Forelimb muscle (tissue), 1 donor: ENCODE data around the gene TPSG1. TPM values are rescaled to one million over a fixed set of nuclear protein-coding genes. Genes with fewer than 3 reads are reported as not detected.
"Not testable (repeated sequence)": the region's sequence is repeated elsewhere in the genome, so short reads cannot be mapped to it uniquely, and the experiment has no call there.

Experiments
- DNase-seq: peaks from one replicate; pipeline ENCODE4 v3.0.0-alpha.2; 2013; ENCODE audit warnings: low read depth
- polyA plus RNA-seq: library from polyadenylated mRNA; unstranded; fragments of 120-200 nt; gene quantifications from one replicate; pipeline ENCODE4 v1.2.1, GENCODE V29; 2013; ENCODE audit not compliant: insufficient read length

Gene TPSG1
- polyA plus RNA-seq = 1.4 TPM

DNA sequence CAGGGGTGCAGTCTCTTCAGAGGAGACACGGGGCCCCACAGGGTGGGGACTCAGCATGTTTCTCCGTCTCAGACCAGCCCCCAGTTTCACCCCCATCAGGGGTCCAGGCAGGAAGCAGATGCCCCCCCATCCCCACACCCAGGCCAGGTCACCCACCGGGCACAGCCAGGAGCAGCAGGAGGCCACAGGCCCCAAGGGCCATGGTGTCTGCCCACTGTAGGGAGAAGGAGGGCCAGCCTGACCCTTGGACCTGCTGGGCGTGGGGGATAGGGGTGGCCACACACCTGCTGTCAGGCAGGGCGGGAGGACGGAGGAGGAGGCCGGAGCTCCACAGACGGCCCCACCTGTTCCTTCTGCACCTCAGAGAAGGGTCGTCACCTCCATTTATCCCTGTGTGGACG, at the start of gene TPSG1:
TSS of gene TPSG1 (minus strand) at position 218 of the 401 bp plus-strand sequence. CDS start at position 202, 16 bp downstream.
- no peak for DNase-seq

DNA sequence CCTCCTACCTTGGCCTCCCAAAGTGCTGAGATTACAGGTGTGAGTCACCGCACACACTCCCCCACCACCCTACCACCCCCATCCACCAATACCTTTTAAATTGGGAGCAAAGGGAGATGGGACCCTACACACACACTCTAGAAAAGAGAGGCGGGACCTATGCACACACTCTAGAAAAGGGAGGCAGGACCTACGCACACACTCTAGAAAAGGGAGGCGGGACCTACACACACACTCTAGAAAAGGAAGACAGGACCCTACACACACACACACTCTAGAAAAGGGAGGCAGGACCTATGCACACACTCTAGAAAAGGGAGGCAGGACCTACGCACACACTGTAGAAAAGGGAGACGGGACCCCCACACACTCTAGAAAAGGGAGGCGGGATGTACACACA, 49.7 kb upstream of the TPSG1 start:
- DNase-seq = no peak

DNA sequence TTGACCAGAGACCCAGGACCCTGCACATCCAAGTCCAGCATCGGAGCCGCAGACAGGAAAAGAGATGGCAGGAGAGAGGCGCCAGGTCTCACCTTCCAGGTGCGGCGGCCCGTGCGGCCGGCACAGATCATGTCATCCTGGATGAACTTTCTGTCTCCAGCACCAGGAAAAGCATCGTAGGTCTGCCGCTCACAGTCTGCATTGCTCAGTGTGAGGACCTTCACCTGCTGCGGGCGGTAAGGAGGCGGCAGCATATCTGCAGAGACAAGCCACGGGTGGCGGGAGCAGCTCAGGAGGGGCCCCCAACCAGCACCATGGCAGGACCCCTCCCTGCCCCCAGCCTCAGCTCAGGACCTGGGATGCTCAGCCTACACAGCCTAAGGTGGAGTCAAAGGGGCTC, 48.7 kb upstream of the TPSG1 start:
- no peak for DNase-seq

DNA sequence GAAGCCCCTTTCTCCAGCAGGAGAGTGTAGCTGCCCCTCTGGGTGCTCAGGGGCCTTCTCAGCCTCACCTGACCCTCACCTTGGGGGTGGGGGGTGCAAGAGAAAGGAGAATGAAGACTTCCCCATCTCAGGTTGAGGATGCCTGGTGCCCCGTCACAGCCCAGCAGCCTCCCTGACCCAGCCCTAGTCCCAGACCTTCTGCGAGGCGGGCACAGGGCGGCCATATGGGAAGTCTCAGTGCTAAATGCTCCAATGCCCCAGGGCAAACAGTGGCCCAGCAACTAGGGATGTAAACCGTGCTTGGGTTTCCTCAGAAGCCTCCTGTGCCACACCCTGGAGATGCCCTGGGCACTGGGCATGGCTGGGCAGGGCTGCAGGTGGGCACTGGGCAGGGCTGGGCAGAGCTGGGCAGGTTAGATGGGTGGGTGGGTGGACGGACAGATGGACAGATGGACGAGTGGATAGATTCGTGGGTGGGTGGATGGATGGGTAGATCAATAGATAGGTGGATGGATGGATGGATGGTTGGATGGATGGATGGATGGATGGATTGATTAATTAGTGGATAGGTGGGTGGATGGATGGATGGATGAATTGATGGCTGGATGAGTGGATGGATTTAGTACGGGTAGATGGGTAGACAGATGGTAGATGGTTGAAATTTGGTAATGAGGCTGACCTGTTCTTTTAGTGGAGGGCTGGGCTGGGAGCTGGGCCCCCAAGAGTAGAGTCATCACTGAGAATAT, 47.6 kb upstream of the TPSG1 start:
- DNase-seq = no peak

DNA sequence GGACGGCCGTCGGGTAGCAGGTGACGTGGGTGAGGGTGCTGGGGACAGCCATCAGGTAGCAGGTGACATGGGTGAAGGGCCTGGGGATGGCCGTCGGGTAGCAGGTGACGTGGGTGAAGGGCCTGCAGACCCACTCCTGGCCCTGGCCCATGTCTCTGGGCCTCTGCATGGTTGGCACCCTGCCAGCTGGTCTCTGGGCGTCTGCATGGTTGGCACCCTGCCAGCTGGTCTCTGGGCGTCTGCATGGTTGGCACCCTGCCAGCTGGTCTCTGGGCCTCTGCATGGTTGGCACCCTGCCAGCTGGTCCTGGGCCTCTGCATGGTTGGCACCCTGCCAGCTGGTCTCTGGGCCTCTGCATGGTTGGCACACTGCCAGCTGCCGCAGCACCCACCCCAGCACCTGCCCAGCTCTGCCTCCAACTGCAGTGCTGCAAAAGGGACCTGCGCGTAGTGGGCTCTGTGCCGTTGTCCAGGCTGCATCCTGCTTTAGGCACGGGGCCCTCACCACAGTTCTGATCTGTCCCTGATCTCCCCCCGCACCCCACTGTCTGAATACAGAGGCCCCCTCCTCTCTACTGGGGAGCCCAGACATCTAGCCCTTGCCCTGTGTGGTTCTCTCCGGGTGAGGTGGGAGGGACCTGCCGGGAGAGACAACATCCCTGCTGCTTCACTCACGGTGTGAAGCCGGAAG, 46.8 kb upstream of the TPSG1 start:
- not testable (repeated sequence) for DNase-seq

DNA sequence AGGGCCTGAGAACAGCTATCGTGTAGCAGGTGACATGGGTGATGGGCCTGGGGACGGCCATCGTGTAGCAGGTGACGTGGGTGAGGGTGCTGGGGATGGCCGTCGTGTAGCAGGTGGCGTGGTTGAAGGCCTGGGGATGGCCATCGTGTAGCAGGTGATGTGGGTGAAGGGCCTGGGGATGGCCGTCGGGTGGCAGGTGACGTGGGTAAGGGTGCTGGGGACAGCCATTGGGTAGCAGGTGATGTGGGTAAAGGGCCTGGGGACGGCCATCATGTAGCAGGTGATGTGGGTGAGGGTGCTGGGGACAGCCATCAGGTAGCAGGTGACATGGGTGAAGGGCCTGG, 46.3 kb upstream of the TPSG1 start:
- DNase-seq = no peak

DNA sequence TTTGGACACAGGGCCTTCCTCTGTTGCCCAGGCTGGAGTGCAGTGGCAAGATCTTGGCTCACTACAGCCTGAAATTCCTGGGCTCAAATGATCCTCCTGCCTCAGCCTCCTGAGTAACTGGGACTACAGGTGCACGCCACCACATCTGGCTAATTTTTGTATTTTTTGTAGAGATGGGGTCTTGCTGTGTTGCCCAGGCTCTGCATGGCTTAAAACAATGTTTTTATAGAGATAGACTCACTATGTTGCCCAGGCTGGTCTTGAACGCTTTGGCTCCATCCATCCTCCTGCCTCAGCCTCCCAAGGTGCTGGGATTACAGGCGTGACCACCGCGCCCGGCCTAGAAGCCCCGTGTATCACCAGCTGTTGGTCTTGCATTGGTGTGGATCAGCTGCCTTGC, 44.4 kb upstream of the TPSG1 start:
- DNase-seq = not testable (repeated sequence)

DNA sequence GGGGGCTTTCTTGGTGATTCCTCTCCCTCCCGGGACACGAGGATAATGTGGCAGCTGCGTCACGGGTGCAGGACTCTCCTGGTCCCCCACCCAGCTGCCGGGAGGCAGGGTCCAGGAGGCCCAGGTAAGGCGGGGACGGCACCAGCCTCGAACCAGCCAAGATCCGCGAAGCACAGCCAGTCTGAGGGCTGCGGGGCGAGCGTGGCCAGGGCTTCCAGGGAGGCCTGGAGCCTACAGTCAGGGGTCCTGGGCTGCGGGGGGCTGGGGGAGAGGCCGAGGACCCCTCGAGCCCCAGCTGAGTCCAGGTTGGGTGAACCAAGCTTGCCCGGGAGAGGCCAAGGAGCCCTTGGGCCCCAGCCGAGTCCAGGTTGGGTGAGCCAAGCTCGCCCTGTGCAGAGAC, 40.8 kb upstream of the TPSG1 start:
- DNase-seq = no peak

DNA sequence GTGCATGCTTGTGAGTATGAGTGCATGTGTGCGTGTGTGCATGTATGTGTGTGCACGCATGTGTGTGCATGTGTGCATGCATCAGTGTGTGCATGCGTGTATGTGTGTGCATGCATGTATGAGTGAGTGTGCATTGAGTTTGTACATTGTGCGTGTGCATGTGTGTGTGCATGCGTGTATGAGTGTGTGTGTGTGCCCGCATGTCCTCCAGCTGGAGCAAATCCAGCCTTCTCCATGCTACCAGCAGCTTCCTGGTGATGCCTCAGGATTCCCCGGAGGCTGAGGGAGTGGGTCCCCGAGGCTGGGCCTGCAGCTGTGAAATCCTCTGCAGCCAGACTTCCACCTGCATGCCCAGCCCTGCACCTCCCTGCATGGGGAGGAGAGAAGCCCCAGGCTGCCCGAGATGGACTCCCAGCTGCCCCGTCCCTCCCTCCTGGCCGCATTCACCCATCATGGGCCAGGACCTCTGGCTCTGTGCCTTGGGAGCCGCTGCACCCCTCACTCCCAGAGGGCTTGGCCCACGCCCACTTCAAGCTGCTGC, 40.1 kb upstream of the TPSG1 start:
- DNase-seq = no peak

DNA sequence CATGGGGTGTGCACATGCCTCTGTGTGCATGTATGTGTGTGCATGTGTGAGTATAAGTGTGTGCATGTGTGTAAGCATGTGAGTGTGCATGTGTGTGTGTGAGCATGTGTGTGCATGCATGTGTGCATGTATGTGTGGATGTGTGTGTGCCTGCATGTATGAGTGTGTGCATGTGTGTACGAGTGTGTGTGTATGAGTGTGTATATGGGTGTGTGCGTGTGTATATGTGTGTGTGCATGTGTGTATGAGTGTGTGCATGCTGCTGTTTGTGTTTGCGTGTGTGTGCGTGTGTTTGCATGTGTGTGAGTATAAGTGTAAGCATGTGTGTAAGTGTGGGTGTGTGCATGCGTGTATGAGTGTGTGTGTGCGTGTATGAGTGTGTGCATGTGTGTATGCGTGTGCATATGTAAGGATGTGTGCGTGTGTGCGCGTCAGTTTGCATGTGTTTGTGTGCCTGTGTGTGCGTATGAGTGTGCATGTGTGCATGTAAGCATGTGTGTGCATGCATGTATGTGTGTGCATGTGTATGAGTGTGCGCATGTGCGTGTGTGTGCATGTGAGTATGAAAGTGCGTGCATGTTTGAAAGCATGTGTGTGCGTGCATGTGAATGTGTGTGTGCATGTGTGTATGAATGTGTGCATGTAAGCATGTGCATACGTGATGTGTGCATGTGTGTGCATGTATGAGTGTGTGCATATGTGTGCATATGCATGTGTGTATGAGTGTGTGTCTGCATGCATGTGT, 39.4 kb upstream of the TPSG1 start:
- DNase-seq = no peak

DNA sequence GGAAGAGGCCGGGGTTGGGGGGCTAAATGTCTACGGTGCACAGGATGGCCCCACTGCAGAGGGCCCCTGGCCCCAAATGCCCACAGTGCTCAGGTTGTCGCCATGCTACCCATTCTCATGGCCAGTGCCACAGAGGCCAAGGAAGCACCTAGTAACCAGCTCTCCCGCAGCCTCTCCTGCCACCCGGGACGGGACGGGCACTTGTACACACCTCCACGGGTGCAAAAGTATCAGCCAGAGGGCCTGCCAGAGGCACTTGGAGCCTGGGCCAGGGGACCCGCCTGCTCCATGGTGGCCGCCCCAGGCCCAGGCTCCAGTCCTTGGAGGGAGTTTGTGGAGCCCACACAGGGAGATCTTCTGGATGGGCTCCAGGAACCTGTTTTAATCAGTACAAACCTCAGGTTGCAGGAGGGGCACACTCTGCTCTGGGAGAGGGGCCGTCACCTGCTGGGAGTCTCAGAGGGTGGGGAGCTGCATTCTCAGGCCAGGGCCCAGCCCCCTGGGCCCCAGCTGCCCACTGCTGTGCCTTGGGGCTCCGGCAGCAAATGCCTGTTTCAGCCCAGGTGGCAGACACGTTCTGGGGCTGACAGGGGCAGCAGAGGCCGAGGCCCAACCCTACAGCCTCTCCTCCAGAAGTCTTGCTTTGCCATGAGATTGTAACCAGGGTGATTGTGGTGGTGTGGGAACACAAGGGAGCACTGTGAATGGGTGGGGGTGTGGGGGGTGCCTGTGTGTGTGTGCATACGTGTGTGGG, 38.7 kb upstream of the TPSG1 start:
- no peak for DNase-seq

DNA sequence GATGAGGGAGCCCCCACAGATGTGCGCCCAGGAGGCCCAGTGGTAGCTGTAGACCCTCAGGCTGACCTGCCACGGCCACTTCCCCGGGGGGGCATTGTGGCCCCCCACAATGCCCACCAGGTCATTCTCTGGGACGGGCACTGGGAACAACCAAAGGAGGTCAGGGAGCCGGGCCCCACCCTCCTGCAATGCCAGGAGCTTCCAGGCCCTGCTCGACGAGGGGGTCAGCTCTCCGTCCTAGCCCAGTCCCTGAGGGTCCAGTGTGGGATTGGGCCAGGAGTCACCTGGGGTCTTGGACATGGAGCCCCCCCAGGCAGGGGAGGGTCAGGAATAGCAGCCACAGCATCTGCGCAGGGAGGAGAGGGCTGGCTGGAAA, 37.8 kb upstream of the TPSG1 start:
- DNase-seq = no peak

DNA sequence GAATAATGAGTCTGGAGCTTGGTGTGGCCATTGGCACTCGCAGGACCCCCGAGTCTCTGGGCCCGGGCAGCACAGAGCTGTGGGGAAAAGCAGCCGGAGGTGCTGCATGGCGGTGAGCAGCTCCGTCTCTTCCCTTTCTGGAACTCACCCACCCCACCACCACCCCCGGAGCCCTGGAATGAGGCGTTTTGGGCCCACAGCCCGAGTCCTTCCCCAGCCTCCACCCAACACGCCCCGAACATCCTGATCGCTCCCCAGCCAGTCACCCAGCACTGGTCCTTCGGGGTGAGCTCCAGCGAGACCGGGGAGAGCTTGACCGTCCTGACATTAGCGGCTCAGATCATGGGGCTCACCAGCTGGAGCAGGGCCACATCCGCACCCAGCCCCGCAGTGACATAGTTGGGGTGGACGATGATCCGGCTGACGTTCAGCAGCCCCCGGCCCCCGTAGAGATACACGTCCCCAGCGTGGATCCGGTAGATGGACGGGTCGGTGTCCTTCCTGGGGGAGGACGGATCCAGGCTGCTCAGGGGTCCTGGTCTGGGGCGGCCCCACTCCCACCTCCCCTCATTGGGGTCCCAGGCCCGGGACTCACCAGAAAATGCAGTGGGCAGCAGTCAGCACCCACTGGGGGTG, 37.3 kb upstream of the TPSG1 start:
- no peak for DNase-seq

DNA sequence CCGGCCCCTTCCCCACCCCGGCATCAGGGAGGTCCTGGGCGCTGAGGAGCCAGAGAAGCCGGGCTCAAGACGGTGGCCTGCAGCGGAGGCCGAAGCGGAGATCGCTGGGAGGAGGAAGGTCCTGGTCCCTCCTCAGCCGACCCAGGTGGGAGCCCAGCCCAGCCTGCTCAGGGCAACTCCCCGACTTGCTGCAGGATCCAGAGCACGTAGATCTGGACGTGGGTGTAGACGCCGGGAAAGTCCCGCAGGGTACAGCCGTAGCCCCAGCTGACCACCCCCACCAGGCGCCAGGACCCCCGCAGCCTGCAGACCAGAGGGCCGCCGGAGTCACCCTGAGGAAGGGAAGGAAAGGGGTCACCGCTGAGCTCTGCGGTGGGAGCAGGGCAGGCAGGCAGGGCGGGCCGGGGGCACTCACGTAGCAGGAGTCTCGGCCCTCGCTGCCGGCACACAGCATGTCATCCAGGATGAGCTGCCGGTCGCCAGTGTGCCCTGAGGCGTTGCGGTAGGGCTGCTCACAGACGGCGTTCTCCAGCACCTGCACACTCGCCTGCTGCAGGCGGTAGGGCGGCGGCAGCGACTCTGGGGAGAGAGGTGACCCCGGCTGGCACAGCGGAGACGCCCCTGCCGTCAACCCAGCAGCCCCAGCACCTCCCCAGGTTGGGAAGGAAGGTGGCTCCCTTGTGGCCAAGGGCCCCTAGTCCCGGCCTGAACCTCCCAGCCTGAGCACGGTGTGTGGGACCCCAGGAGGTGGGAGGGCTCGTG, 36.2 kb upstream of the TPSG1 start:
- DNase-seq = no peak

DNA sequence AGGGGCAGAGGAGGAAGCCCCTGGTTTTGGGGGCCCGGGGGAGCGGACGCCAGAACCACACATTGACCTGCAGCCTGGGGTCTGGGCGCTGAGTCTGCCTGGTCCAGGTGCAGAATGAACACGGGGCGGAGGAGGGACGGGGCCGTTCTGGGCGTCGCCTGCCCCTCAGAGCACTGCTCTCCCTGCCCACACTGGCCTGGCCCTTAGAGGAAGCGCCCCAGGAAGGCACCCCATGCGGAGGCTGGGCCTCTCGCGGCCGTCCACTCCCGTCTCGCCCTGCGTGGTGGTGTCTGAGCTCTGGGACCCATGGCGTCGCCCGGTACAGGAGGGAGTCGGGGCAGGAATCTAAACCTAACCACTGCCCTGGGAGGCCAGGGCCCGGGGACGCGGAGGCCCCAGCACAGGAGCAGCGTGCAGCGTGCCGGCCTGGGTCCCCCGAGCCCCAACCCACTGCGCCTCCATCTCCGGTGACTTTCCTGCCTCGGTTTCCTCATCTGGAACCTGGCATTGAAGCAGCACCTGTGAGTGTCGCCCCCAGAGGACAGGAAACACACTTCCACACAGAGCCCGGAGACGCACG, 35.1 kb upstream of the TPSG1 start:
- DNase-seq = no peak

DNA sequence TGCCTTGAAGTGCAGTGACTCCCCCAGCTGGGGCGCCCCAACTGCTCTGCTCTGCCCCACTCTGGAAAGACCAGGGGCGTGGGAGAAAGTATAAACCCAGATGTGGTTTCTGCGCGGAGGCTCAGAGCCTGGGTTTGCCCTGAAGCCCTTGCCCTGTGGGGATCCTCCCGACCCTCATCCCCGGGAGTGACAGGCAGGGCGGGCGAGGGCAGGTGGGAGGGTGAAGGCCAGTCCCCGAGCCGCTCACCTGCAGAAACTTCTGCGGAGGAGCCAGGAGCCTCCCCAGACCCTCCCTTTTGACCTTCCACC, 34.6 kb upstream of the TPSG1 start:
- DNase-seq = no peak

DNA sequence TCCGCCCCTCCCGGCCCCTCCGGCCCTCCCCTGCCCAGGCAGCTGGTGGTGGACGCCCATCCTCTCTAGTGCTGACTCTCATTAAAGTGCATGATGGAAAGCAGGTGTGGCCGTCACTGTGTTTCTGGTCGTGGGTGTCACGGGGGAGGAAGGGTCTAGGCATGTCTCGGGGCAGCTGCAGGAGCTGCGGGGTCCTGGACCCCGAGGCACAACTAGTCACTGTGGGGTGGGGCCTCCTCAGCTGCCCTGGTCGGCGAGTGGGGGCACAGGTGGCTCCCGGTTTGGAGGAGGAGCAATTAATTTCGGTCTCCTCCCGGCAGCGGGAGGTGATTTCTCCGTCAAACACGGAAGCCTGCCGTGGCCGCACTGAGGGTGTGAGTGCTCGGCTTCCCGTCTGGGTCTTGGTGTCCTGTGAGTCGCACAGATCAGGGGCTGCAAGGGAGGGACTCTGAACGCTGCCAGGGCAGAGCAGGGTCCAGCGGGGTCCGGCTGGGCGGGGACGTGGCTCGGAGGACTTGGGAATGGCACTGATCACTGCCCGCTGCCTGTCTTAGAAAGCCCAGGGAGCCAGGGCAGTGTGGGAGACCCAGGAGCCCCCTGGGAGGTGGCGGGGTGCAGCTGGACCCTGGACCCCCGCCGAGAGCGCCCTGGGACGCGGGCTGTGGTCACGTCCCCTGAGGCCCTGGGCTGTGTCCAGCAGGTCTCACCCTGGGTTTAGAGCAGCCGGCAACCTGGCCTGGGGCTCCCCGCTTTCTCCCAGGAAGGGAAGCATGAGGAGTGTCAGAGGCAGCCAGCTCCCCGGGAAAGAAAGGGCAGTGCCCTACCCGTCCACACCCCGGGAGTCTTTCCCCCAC, 34.1 kb upstream of the TPSG1 start:
- DNase-seq = no peak

DNA sequence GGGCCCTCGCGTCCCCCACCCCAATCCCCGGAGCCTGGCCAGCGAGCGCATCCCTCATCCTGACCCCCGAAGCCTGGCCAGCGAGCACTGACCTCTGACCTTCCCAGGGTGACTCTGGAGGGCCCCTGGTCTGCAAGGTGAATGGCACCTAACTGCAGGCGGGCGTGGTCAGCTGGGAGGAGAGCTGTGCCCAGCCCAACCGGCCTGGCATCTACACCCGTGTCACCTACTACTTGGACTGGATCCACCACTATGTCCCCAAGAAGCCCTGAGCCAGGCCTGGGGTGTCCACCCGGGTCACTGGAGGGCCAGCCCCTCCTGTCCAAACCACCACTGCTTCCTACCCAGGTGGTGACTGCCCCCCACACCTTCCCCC, 33.1 kb upstream of the TPSG1 start:
- no peak for DNase-seq

DNA sequence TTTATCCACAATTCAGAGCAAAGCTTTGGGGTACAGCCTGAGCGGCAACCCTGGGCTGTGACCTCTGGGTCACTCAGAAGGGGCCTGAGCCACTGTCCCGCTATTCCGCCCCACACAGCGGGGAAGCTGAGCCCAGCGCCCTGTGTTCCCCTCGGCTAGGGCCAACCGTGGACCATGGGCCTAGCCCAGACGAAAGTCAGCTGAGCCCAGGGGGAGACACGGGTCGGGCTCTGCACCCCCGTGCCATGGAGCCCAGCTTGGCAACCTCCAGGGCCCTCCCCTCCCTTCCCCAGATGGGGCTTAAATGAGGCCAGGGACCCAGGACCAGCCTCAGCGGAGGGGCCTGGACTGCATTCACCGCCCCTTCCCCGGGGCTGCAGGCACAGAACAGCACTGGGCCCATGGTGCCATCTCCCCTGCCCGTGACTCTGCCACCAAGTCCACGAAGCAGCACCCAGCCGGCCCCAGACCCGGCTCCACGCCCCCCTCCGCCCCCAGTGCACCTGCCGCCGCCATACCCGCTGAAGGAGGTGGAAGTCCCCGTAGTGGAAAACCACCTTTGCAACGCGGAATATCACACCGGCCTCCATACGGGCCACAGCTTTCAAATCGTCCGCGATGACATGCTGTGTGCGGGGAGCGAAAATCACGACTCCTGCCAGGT, 32.6 kb upstream of the TPSG1 start:
- DNase-seq = no peak
